Fibroblast of pulmonary artery (primary cell): ENCODE results near the gene HRNR.

Experiments used
- DNase-seq: peaks from one replicate; pipeline ENCODE4 v3.0.0-alpha.2; 2010; ENCODE audit warnings: low read depth
- H3K4me3 ChIP-seq: replicated peaks from 2 replicates; pipeline ENCODE4 v1.5.1; 2011; ENCODE audit warnings: low read depth, mild to moderate bottlenecking, control low read depth, low read length, moderate library complexity
- TF ChIP-seq, protein P1 (sequence below): IDR thresholded peaks from 2 replicates; pipeline ENCODE4 v1.5.1; 2011; ENCODE audit warnings: mild to moderate bottlenecking, control low read depth, low read length, inconsistent platforms; ENCODE audit errors: missing control alignments

The HRNR gene

DNA sequence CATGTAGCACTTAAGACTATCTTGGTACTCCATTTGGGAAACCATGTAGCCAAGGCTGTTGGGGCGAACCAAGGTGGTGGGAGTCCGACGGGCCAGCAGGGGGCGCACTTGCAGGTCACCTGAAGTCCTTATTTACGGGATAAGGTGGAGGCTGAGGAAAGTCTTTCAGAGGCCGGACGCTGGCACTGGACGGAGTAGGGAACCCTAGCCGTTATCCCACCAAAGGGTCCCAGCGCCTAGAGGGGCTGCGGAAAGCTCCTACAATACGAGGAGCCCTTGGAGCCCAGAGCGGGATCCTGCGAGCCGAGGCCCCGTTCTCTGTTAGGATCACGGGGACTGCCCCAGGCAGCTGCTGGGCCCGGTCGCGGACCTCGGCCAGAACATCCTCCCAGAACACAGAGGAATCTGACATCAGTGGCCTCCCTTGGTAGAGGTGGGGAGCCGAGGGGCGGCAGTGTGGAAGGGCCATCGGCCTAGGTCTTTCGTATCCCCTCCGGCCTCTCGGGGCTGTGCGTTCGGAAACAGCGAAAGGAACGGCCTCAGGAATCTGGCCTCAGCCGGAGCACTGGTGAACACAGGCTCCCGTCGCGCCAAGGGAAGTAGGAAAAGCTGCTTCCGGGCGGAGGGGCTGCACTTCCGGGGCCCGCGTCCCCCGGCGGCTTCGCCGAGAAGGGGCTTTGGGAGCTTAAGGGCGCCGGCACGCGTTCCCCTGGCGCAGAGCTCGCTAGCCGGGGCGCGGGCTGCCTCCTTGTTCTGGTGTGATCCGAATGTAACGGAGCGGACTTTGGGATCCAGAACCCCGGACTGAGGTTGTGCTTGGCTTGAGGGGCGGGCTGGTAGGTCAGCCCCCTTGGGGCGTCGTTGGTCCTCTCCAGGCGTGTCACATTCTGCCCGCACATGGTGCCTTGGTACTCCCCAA, 35.1 kb downstream of the HRNR start:
- peak overlapping the region; percentile 58 for H3K4me3 ChIP-seq
- TF ChIP-seq, protein P1, sequence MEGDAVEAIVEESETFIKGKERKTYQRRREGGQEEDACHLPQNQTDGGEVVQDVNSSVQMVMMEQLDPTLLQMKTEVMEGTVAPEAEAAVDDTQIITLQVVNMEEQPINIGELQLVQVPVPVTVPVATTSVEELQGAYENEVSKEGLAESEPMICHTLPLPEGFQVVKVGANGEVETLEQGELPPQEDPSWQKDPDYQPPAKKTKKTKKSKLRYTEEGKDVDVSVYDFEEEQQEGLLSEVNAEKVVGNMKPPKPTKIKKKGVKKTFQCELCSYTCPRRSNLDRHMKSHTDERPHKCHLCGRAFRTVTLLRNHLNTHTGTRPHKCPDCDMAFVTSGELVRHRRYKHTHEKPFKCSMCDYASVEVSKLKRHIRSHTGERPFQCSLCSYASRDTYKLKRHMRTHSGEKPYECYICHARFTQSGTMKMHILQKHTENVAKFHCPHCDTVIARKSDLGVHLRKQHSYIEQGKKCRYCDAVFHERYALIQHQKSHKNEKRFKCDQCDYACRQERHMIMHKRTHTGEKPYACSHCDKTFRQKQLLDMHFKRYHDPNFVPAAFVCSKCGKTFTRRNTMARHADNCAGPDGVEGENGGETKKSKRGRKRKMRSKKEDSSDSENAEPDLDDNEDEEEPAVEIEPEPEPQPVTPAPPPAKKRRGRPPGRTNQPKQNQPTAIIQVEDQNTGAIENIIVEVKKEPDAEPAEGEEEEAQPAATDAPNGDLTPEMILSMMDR = peak; percentile 75
- peak; percentile 81 for DNase-seq

DNA sequence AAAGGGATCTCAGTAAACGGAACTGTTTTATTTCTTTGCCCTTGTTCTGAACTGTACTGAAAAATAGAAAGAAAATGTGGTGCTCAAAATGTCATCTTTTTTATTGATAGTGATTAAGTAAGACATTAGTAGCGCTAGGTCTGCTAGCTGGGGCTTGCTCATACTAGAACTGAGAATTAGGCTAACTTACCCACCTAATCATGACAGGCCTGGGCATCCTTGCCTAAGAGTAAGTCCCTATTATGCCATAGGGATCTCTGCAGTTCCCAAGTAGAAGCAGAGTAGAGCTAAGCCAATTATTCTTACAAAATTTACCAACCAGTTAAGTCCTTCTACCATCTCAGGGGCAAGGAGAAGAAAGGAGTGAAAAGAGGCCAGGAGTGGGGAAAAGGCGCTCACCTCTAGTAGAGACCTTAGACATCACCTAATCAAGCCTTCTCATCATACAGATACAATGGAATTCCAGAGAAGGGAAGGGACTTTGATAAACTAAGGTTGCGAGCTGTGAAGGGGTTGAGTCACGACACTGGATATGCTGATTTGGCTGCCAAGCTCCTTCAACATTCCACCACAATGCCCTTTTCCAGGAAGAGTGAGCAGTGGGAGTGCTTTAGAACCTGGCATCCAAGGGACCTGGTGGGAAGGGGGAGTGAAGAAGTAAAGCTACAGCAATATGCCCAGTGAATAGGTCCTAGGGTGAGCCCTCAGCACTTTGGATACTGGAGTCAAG, 37.3 kb downstream of the HRNR start:
- peak; percentile 18 for DNase-seq
- H3K4me3 ChIP-seq = no peak overlapping the region
- TF ChIP-seq, protein P1 = no peak

DNA sequence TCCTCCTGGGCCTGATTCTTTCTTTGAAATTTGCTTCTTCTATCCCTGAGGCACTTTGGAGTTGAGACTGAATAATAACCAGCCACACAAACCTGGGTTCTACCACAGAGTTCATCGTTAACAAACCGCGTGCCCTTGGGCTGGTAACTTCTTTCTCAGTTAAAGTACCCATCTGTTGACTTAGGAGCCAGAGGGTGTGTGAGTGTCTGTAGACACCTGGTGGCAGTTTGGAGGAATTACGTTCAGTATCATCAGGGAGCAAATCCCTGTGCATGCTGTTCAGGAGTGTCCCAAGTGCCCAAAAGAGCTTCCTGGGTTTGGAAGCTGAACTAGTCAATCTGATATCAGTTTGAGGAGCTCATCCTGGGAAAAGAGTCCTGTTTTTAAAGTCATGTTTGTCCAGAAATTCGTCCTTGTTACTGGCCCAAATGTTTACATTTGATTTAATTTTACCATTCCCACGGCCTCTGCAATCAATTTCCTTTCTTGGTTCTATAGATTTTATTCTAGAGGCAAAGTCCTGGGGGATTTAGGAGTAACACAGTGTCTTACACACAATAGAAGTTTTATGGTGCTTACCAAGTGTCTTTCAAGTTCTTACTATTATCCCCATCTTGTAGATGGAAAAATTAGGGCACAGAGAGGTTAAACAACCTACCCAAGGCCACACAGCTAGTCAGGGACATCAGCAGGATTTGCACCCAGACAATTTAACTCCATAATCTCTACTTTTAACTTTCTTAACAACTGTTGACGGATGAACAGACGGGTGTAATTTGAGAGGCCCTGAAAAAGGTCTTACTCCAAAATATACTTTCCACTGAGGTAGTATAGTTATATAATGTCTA, 38.2 kb downstream of the HRNR start:
- peak; percentile 77 for DNase-seq
- TF ChIP-seq, protein P1 = peak; percentile 87
- no peak overlapping the region for H3K4me3 ChIP-seq

DNA sequence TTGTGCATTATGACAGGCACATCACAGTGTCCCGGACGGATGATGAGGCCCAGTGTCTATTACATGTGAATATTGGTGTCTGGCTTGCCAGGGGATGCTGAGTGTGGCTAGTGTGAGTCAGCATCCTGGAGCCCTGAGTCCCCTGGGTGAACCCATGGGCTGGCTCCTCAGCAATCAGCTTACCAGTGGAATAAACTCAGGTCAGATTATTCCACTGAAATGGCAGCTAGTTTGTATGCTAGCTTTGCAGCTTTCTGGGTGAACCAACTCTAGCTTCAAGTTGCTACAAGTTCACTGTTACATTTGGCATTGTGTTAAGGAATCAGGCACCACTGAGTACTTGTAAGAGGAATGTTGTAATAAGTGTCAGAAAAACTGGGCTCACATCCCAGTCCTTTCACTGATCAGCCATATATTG, 41.0 kb downstream of the HRNR start:
- DNase-seq = peak; percentile 83
- TF ChIP-seq, protein P1 = no peak
- no peak overlapping the region for H3K4me3 ChIP-seq

DNA sequence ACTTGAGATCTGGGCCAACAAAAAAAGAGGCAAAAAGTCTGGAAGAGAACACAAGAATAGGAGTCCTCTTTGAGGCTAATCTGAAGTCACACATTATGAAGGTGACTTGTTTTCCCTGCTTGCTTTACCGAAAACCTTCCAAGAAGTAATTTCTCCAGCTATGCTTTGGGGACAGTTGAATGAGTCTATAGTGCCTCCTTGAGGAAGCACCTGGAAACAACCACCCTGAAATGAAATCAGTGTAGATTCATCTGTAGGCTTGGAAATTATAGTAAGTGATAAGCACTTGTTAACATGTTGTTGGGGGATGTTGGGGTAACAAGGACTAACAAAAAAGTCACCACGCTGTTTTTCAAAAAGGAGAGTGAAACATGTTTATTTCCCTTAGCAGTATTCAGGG, 41.6 kb downstream of the HRNR start:
- TF ChIP-seq, protein P1 = peak; percentile 42
- peak; percentile 31 for DNase-seq
- H3K4me3 ChIP-seq = no peak overlapping the region

DNA sequence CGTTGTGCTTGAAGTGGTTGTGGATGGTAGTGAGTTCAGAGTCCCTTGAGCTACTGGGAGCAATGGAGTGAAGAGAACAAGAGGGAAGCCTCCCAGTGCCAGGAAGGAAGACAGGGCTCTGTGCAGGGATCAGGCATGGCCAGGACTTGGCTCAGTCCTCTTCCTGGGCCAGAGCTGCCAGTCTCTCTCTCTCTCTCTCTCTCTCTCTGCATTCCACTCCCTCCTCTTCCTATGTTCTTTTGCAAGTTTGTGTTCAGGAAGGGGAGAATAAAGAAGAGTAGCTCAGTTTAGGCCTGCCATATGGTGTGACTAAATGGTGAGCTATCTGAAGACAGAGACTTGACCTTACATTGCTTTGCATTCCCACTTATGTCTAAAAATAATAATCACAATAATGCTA, 44.4 kb downstream of the HRNR start:
- no peak for DNase-seq
- no peak overlapping the region for H3K4me3 ChIP-seq
- TF ChIP-seq, protein P1 = no peak
